OCI-M1 (cell line): ENCODE measurements around the gene CCDC68.

ENCODE experiments used
- DNase-seq: peaks from one replicate; lab custom pipeline; 2025; lab: John Stamatoyannopoulos, UW

CCDC68 gene

GRCh38 chr18:54961016-54961423 is 1.8 kb upstream of the CCDC68 start:
- DNase-seq, result no peak

DNA sequence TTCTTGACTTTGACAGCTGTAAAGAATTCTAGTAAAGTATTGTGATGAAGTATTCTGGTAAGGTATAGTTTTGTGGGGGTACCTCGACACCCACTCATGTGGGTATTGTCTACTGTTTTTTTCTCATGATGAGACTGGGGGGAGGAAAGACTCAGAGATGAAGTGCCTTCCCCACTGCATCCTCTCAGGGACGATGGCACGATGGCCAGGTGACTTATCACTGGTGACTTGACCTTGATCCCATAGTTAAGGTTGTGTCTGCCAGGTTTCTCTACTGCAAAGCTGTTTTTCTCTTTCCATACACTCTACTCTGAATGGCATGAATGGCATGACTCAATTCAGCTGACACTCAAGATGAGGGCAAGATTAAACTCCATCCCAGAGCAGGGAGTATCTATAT is 936 bp upstream of the CCDC68 start:
- DNase-seq, result no peak

DNA sequence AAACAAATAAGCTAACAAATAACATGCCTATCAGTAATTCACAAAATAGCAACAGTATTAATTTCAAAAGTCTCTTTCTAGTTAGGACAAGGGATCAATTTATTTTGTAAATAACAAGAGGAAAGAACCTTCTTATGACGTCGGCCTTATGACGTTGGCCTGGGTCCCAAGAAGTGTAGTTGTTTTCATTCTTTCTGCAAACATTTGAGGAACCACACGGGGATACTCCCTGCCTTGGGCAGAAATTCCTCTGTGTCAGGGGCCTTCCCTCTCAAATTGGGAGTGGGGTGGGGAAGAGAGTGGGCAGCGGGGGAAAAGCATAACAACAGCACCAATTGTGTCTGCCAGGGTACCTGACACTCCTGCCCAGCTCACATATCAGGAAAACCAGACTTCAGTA is 1.3 kb downstream of the CCDC68 start:
- DNase-seq, result no peak

- DNase-seq, result no peak
These were observed 1.9 kb downstream of the CCDC68 start for GRCh38 chr18:54957296-54957832.

DNA sequence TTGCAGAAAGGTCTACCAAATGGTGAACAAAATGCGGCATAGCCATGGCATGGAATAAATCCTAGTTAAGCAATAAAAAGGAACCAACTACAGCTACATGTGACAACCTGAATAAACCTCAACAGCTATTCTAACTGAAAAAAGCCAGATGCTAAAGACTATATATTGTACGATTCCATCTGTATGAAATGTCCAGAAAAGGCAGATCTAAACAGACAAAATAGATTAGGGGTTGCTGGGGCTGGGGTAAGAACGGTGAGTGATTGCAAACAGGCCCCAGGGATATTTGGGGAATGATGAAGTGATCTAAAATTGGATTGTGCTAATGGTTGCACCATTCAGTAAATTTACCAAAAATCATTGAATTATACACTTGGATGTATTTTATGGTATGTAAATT is 2.8 kb downstream of the CCDC68 start:
- no peak for DNase-seq

DNA sequence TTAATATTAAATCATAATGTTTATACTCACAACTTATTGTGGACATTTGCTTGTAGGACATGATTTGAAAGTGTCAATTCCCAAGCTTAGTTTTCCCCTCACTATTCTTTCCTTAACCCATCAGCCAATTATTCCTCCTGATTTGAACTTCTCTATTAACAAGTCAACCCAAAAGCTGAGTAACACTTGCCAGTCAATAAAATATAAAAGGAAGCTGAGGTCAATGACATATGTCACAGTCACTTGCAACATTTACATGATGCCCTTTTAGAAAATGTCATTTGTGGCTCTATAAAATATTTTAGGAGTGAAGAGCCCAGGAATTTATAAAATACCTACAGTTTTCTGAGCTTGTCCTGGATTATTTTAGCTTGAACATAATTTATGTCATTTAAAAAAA is 7.2 kb downstream of the CCDC68 start:
- no peak for DNase-seq

GRCh38 chr18:54950221-54950620 is 9.0 kb downstream of the CCDC68 start:
- DNase-seq, result peak; percentile 8

- no peak for DNase-seq
These were observed 9.7 kb downstream of the CCDC68 start for GRCh38 chr18:54949588-54949987.

DNA sequence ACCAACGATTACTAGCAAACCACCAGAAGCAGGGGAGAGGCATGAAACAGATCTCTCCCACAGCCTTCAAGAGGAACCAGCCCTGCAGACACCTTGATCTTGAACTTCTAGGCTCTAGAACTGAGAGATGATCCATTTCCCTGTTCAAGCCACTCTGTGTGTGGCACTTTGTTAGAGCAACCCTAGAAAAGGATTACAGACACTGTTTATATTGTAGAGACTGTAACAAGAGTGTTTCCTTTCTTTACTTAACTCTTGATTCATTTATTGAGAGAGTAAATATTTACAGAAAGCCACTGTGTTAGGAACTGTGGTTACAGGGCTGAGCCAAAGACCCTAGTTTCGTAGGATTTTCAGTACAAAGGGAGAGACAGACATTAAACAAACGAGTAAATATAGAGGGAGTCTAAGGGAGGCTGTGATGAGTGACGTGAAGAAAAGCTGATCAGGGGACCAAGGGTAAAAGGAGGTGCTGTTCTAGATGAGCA is 10.9 kb downstream of the CCDC68 start:
- DNase-seq, result no peak

GRCh38 chr18:54947091-54947490 is 12.2 kb downstream of the CCDC68 start:
- DNase-seq, result no peak

- peak; percentile 94 for DNase-seq
These were observed 13.1 kb downstream of the CCDC68 start for GRCh38 chr18:54946149-54946581.

- peak; percentile 60 for DNase-seq
These were observed 13.6 kb downstream of the CCDC68 start for GRCh38 chr18:54945576-54946125.

- no peak for DNase-seq
These were observed 16.7 kb downstream of the CCDC68 start for GRCh38 chr18:54942569-54942968.

- no peak for DNase-seq
These were observed 17.1 kb downstream of the CCDC68 start for GRCh38 chr18:54942144-54942543.

DNA sequence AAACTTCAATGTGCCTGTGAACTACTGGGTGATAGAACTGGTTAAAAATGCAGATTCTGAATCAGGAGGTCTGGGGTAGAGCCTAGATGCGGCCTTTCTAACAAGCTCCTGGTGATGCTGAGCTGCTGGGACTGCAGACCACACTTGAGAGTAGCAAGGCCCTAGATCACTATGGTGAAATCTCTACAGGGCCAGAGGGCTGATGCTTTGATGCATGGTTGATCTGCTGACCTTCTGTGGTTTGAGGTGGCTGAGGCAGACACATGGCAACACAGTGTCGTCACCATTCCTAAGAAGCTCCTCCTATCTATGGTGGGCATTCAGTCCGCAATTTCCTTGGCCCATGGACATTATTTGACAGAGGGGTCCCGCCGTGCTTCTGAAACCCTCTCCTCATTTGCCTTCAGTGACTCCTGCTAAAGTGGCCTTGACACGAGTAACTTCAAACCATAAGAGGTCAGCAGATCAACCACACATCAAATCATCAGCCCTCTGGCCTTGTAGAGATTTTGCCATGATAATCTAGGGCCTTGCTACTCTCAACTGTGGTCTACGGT is 19.8 kb downstream of the CCDC68 start:
- peak; percentile 24 for DNase-seq

- DNase-seq, result no peak
These were observed 20.8 kb downstream of the CCDC68 start for GRCh38 chr18:54938506-54938905.

GRCh38 chr18:54932472-54932871 is 26.8 kb downstream of the CCDC68 start:
- no peak for DNase-seq

GRCh38 chr18:54931152-54931551 is 28.1 kb downstream of the CCDC68 start:
- DNase-seq, result no peak

GRCh38 chr18:54928236-54928635 is 31.0 kb downstream of the CCDC68 start:
- DNase-seq, result no peak

DNA sequence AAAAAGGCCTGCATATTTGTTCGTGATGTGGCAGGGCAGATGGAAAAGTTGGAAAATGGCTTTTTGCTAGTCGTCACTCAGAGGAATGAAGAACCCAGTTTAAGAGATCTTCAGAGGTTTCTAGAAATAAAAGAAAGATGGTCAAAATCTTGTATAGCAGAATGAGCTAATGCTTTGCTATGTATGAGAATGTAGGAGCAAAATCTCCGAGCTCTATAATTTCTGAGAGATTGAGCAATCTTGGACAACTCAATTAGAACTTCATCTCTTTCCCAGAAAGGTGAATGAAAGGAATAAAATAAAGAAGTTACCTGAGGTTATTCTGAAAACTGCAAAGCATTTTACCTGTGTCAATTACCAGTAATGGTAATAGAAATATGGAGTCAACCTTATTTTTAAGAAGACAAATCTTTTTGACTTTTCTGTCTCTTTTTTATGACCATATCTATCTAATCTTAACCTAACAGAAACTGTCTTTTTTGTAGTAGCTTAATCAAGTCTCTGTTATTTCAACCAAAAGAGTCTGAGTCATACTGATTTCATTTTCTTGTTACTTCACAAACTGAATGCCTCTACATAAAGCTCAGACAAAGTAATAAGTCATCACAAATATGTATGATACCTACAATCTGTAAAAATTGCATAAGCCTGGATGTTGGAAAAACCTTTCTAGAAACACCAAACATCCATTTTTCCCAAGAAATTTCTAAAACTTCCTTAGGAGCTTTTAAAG is 32.5 kb downstream of the CCDC68 start:
- peak; percentile 14 for DNase-seq

GRCh38 chr18:54924948-54925347 is 34.3 kb downstream of the CCDC68 start:
- no peak for DNase-seq

DNA sequence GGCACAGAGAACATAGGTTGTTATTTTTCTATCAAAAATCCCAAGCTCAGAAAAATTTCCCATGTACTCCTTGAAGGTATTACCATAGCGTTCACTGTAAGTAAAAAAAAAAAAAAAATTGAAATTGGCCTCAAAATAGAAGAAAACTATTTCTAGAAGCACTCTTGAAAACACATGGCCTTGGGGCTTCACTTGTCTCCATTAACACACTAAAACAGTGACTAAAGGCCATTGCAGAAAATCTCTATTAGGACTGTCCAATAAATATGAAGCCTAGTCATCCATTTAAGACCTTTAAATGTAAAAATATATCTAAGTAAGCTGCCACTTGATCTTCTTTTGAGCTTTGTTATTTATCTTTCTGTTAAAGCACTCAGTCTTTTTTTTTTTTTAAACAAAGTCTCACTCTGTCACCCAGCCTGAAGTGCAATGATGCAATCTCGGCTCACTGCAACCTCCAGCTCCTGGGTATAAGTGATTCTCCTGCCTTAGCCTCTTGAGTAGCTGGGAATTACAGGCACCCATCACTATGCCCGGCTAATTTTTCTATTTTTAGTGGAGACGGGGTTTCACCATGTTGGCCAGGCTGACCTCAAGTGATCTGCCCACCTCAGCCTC is 35.8 kb downstream of the CCDC68 start:
- no peak for DNase-seq

DNA sequence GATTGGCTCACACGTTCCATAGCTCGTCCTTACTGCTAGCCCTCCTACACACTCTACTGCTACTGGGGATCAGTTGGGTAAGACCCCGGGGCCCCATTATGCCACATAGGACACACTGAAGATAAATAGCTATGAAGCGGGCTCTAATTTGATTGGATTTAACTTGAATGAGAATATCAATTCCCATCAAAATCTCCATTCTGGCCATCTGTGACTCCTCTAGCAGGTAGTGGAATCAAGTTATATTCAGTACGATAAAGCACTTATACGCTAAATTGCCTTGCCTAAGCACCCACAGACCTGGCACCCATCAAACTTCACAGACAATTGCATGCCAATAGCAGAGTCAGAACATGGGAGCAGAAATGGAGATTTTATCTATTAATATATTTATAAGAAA is 39.8 kb downstream of the CCDC68 start:
- DNase-seq, result no peak
